DOHH2 (cell line): ENCODE measurements around the gene ANO4.

Source experiments
- H3F3A ChIP-seq: fragments of 200-600 bp; sonication (generic), shearing (Covaris generic); 2 replicates; pipeline ENCODE4 v1.6.0; 2016; ENCODE audit warnings: antibody characterized with exemption, mild to moderate bottlenecking; ENCODE audit not compliant: control insufficient read depth, insufficient read depth
- H3K27ac ChIP-seq: fragments of 200-600 bp; sonication (generic); 2 replicates; pipeline ENCODE4 v1.5.1; 2014; ENCODE audit warnings: low read depth, mild to moderate bottlenecking, low read length, moderate library complexity
- H3K27me3 ChIP-seq: fragments of 200-600 bp; sonication (generic); 2 replicates; pipeline ENCODE4 v1.6.1; 2014; ENCODE audit warnings: mild to moderate bottlenecking, low read length, mixed read lengths; ENCODE audit not compliant: control insufficient read depth
- H3K36me3 ChIP-seq: fragments of 200-600 bp; sonication (generic); 2 replicates; pipeline ENCODE4 v1.6.1; 2014; ENCODE audit warnings: mild to moderate bottlenecking, low read length, moderate library complexity, mixed read lengths; ENCODE audit not compliant: control insufficient read depth
- H3K4me1 ChIP-seq: fragments of 200-600 bp; sonication (generic); 2 replicates; pipeline ENCODE4 v1.6.1; 2014; ENCODE audit warnings: mild to moderate bottlenecking, low read length, mixed read lengths; ENCODE audit not compliant: control insufficient read depth
- H3K4me2 ChIP-seq: fragments of 200-600 bp; sonication (generic); 2 replicates; pipeline ENCODE4 v1.6.0; 2014; ENCODE audit warnings: mild to moderate bottlenecking, low read length, moderate library complexity
- H3K4me3 ChIP-seq: fragments of 200-600 bp; sonication (generic); 2 replicates; pipeline ENCODE4 v1.5.1; 2014; ENCODE audit warnings: mild to moderate bottlenecking, low read length, mixed read lengths
- H3K79me2 ChIP-seq: fragments of 200-600 bp; sonication (generic); 2 replicates; pipeline ENCODE4 v1.6.1; 2014; ENCODE audit warnings: mild to moderate bottlenecking, low read length, mixed read lengths; ENCODE audit not compliant: control insufficient read depth
- H3K9me2 ChIP-seq: fragments of 200-600 bp; sonication (generic); replicated peaks from 2 replicates; pipeline ENCODE4 v1.6.1; 2014; ENCODE audit warnings: mild to moderate bottlenecking, low read length, mixed read lengths; ENCODE audit not compliant: control insufficient read depth
- H3K9me3 ChIP-seq: fragments of 200-600 bp; sonication (generic); 2 replicates; pipeline ENCODE4 v1.6.1; 2014; ENCODE audit warnings: antibody characterized with exemption, low read length, mixed read lengths; ENCODE audit not compliant: control insufficient read depth, insufficient read depth
- H4K20me1 ChIP-seq: fragments of 200-600 bp; sonication (generic); 2 replicates; pipeline ENCODE4 v1.6.0; 2014; ENCODE audit warnings: low read depth, mild to moderate bottlenecking, antibody characterized with exemption, low read length, moderate library complexity; ENCODE audit not compliant: control insufficient read depth, insufficient read depth
- EZH2phosphoT487 ChIP-seq: fragments of 200-600 bp; sonication (generic); IDR thresholded peaks from 2 replicates; pipeline ENCODE4 v1.6.1; 2017; ENCODE audit warnings: borderline replicate concordance, mild to moderate bottlenecking, antibody characterized with exemption, low read length, moderate library complexity, mixed read lengths
- TF ChIP-seq, protein P1 (sequence below): fragments of 200-600 bp; sonication (generic); IDR thresholded peaks from one replicate; pipeline ENCODE4 v1.5.1; 2014; ENCODE audit warnings: antibody characterized with exemption, mild to moderate bottlenecking, low read depth, low read length; ENCODE audit not compliant: poor library complexity, severe bottlenecking

Gene ANO4

DNA sequence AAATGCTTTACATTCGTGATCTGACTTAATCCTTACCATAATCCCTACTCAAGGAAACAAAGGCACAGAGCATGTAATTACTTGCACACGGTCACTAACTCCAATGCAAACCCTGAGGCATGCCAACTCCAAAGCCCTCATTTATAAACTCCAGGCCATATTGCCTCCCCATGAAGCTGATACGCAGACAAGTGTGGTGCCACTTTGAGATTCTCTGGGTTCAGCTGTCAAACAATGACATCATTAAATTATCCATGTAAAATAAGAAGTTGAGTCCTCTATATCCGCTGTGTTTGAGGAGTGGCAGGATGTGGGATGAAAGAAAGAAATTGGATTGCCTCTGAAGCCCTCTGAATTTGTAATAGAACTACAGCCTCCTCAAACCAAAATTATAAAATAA is 62.8 kb downstream of the ANO4 start:
- no peaks in the 10 kb centered on the region for H4K20me1 ChIP-seq
- no peak overlapping the region for H3K4me3 ChIP-seq
- H3K27me3 ChIP-seq, result no peaks in the 10 kb centered on the region
- no peaks in the 10 kb centered on the region for H3K9me2 ChIP-seq
- H3K9me3 ChIP-seq, result no peaks in the 10 kb centered on the region
- H3K79me2 ChIP-seq, result no peaks in the 10 kb centered on the region
- no peaks in the 10 kb centered on the region for H3F3A ChIP-seq
- no peaks in the 10 kb centered on the region for H3K36me3 ChIP-seq
- peaks cover 15% of the 10 kb centered on the region for H3K4me1 ChIP-seq
- TF ChIP-seq, protein P1, sequence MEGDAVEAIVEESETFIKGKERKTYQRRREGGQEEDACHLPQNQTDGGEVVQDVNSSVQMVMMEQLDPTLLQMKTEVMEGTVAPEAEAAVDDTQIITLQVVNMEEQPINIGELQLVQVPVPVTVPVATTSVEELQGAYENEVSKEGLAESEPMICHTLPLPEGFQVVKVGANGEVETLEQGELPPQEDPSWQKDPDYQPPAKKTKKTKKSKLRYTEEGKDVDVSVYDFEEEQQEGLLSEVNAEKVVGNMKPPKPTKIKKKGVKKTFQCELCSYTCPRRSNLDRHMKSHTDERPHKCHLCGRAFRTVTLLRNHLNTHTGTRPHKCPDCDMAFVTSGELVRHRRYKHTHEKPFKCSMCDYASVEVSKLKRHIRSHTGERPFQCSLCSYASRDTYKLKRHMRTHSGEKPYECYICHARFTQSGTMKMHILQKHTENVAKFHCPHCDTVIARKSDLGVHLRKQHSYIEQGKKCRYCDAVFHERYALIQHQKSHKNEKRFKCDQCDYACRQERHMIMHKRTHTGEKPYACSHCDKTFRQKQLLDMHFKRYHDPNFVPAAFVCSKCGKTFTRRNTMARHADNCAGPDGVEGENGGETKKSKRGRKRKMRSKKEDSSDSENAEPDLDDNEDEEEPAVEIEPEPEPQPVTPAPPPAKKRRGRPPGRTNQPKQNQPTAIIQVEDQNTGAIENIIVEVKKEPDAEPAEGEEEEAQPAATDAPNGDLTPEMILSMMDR, result no peak
- no peak for TF ChIP-seq EZH2phosphoT487
- H3K4me2 ChIP-seq, result no peak overlapping the region
- H3K27ac ChIP-seq, result no peak overlapping the region

DNA sequence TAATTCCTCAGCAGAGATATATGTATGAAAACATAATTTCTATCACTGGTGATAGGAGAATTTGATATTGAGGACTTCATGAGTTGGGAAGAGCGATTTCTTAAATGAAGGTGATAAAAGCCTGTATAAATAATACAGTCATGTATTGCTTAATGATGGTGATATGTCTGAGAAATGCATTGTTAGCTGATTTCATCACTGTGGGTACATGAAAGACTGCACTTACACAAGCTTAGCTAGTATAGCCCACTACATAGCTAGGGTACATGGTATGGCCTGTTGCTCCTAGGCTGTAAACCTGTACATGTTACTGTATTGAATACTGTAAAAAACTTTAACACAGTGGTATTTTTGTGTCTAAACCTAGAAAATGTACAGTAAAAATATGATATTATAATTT is 63.4 kb downstream of the ANO4 start:
- Histone ChIP-seq H4K20me1 (no peaks in the 10 kb centered on the region), H3K4me2 (no peak overlapping the region), H3K27ac (no peak overlapping the region), H3F3A (no peaks in the 10 kb centered on the region), H3K27me3 (no peaks in the 10 kb centered on the region), H3K9me3 (no peaks in the 10 kb centered on the region), H3K79me2 (no peaks in the 10 kb centered on the region), H3K4me3 (no peak overlapping the region), H3K36me3 (no peaks in the 10 kb centered on the region), H3K4me1 (peaks cover 15% of the 10 kb centered on the region), H3K9me2 (no peaks in the 10 kb centered on the region)
- no peak for TF ChIP-seq EZH2phosphoT487
- TF ChIP-seq, protein P1, result no peak

DNA sequence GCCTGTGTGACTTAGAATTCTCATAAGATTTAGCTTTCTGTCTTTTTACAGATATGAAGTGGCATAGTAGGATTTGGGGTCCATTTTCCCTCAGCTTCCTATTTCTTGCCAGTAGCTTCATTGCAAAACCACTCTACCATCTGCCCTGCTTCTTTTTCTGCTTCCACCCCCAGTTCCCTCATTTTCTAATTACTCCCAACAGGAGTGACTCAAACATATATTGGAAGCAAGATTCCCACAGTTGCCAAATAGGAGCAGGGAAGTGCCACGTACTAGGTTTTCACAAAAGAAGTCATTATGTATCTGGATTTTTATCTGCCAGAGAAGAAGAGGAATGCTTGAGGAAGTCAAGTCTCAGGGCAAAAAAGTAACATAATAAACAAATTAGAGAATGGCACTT is 64.1 kb downstream of the ANO4 start:
- H3K36me3 ChIP-seq, result no peaks in the 10 kb centered on the region
- H3K4me1 ChIP-seq, result peaks cover 15% of the 10 kb centered on the region
- no peak overlapping the region for H3K4me2 ChIP-seq
- H4K20me1 ChIP-seq, result no peaks in the 10 kb centered on the region
- no peaks in the 10 kb centered on the region for H3K9me3 ChIP-seq
- no peak overlapping the region for H3K4me3 ChIP-seq
- no peaks in the 10 kb centered on the region for H3K79me2 ChIP-seq
- no peak overlapping the region for H3K27ac ChIP-seq
- H3F3A ChIP-seq, result no peaks in the 10 kb centered on the region
- no peaks in the 10 kb centered on the region for H3K27me3 ChIP-seq
- H3K9me2 ChIP-seq, result no peaks in the 10 kb centered on the region
- TF ChIP-seq, protein P1, result no peak
- no peak for TF ChIP-seq EZH2phosphoT487

DNA sequence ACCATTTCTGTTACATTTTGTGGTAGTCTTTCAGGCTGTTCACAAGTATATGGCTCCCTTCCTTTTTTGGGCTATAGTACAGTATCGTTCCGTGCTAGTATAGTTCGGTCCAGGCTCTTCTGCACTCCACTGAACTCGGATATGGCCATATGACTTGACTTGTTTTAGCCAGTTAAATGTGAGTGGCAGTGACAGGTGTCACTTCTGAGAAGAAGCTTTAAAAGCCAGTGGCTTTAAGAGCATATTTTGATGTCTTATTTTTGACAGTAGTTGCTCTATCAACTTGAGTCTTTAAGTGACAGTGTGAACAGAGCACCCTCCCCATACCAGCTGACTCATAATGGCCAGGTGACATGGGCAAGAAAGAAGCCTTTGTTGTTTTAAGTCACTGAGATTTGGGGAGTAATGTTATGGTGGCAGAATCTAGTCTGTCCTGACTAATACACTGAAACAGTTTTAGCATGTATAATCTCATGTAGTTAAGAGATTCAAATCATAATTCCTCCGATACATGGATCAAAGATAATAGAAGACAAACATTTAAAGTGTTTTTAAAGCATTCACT is 64.6 kb downstream of the ANO4 start:
- Histone ChIP-seq H4K20me1 (no peaks in the 10 kb centered on the region), H3K27ac (no peak overlapping the region), H3K79me2 (no peaks in the 10 kb centered on the region), H3K4me2 (no peak overlapping the region), H3K27me3 (no peaks in the 10 kb centered on the region), H3F3A (no peaks in the 10 kb centered on the region), H3K9me2 (no peaks in the 10 kb centered on the region), H3K4me1 (peaks cover 10% of the 10 kb centered on the region), H3K4me3 (no peak overlapping the region), H3K36me3 (no peaks in the 10 kb centered on the region), H3K9me3 (no peaks in the 10 kb centered on the region)
- TF ChIP-seq, protein P1, result no peak
- TF ChIP-seq EZH2phosphoT487, result no peak
